SK-N-MC (cell line): ENCODE data around the gene AK4.

ENCODE experiments used
- DNase-seq: peaks from one replicate; pipeline ENCODE4 v3.0.0-alpha.2; 2011; ENCODE audit warnings: low read depth, low spot score
- H3K27ac ChIP-seq: fragments of 200-600 bp; sonication (generic); 2 replicates; pipeline ENCODE4 v1.5.1; 2016; ENCODE audit warnings: mixed run types
- H3K36me3 ChIP-seq: fragments of 200-600 bp; sonication (generic); 2 replicates; pipeline ENCODE4 v1.6.1; 2017; ENCODE audit warnings: antibody characterized with exemption, low read length, mixed read lengths; ENCODE audit not compliant: insufficient read depth
- H3K4me3 ChIP-seq: fragments of 200-600 bp; sonication (generic); 2 replicates; pipeline ENCODE4 v1.5.1; 2016
- H3K9ac ChIP-seq: fragments of 200-600 bp; sonication (generic); 2 replicates; pipeline ENCODE4 v1.8.0; 2017; ENCODE audit warnings: mixed run types, mixed read lengths; ENCODE audit not compliant: insufficient read length
- H3K9me3 ChIP-seq: fragments of 200-600 bp; sonication (generic); 2 replicates; pipeline ENCODE4 v1.6.1; 2017; ENCODE audit warnings: low read depth, mild to moderate bottlenecking, antibody characterized with exemption, low read length, moderate library complexity, mixed read lengths
- EZH2 ChIP-seq: fragments of 200-600 bp; sonication (generic); IDR thresholded peaks from one replicate; pipeline ENCODE4 v1.6.1; 2017; ENCODE audit warnings: antibody characterized with exemption
- FOXP2 ChIP-seq: optimal IDR thresholded peaks from 2 replicates; pipeline ENCODE3; 2011; ENCODE audit warnings: mild to moderate bottlenecking, moderate library complexity; ENCODE audit not compliant: insufficient read depth; ENCODE audit errors: extremely low read length, control extremely low read depth
- POLR2AphosphoS5 ChIP-seq: IDR thresholded peaks from 2 replicates; pipeline ENCODE4 v1.6.1; 2012; ENCODE audit warnings: mild to moderate bottlenecking, low read depth, low read length, borderline replicate concordance

The AK4 gene

GRCh38 chr1:65196926-65197325 lies 48.9 kb downstream of the AK4 start:
- DNase-seq = no peak
- Histone ChIP-seq H3K4me3 (no peak overlapping the region), H3K9me3 (no peaks in the 10 kb centered on the region), H3K9ac (no peak overlapping the region), H3K36me3 (no peaks in the 10 kb centered on the region; the same call in 1 of the 2 replicates), H3K27ac (no peak overlapping the region)
- TF ChIP-seq POLR2AphosphoS5 (no peak), FOXP2 (no peak), EZH2 (no peak)

DNA sequence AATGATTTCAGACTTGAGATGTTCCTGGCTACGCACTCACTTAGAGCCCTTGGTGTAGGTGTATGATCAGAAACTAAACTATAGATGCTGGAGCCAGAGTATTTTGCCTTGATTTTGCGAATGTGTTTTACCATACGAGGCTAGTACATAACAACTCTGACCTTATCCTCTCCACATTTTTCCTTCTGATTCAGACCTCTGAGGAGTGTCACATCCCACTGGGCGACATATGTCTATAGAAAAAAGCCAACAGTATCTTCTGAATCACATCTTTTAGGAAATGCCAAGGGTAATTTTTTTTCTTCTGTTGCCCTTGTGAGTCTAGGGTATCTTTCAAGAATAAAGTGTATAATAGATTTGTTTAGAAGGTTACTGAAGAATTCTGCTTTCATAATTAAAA lies 49.6 kb downstream of the AK4 start:
- no peak for DNase-seq
- no peak overlapping the region for H3K4me3 ChIP-seq
- TF ChIP-seq EZH2 = no peak
- no peak for TF ChIP-seq FOXP2
- no peak for TF ChIP-seq POLR2AphosphoS5
- no peaks in the 10 kb centered on the region; the same call in 1 of the 2 replicates for H3K36me3 ChIP-seq
- no peaks in the 10 kb centered on the region for H3K9me3 ChIP-seq
- H3K9ac ChIP-seq = no peak overlapping the region
- no peak overlapping the region for H3K27ac ChIP-seq

- H3K36me3 ChIP-seq = no peaks in the 10 kb centered on the region; the same call in 1 of the 2 replicates
- no peak for DNase-seq
- no peaks in the 10 kb centered on the region for H3K9me3 ChIP-seq
- TF ChIP-seq POLR2AphosphoS5 (no peak), EZH2 (no peak), FOXP2 (no peak)
- no peak overlapping the region for H3K9ac ChIP-seq
- no peak overlapping the region for H3K27ac ChIP-seq
- H3K4me3 ChIP-seq = no peak overlapping the region
These were observed 50.1 kb downstream of the AK4 start for GRCh38 chr1:65198096-65198495.

- DNase-seq = no peak
- Histone ChIP-seq H3K9me3 (no peaks in the 10 kb centered on the region), H3K27ac (no peak overlapping the region), H3K9ac (no peak overlapping the region), H3K36me3 (no peaks in the 10 kb centered on the region; the same call in 1 of the 2 replicates), H3K4me3 (no peak overlapping the region)
- TF ChIP-seq POLR2AphosphoS5 (no peak), EZH2 (no peak), FOXP2 (no peak)
These were observed 52.4 kb downstream of the AK4 start for GRCh38 chr1:65200411-65200810.

DNA sequence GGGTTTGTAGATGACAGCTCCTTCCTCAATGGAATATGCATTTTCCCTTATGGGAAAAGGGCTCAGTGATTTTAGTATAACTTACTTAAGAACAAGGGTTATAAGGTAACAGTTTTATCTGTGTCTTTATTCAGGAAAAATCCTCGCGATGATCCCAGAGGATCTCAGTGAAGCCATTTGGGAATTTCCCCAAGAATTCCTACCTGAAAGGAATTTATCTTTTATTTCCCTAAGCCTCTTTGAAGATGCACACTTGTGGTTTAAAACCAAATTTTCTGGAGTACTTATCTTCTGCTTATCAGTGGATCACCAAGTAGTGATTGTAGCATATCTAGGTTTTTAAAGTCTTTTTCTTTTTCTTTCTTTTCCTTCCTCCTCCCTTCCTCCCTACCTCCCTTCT lies 58.8 kb downstream of the AK4 start:
- no peak overlapping the region for H3K9ac ChIP-seq
- no peak for DNase-seq
- no peak for TF ChIP-seq POLR2AphosphoS5
- no peak for TF ChIP-seq FOXP2
- TF ChIP-seq EZH2 = no peak
- H3K27ac ChIP-seq = no peak overlapping the region
- H3K9me3 ChIP-seq = no peaks in the 10 kb centered on the region; the same call in 1 of the 2 replicates
- H3K36me3 ChIP-seq = no peaks in the 10 kb centered on the region
- H3K4me3 ChIP-seq = no peak overlapping the region

GRCh38 chr1:65207317-65207716 lies 59.3 kb downstream of the AK4 start:
- Histone ChIP-seq H3K27ac (no peak overlapping the region), H3K36me3 (no peaks in the 10 kb centered on the region), H3K9me3 (no peaks in the 10 kb centered on the region; the same call in 1 of the 2 replicates), H3K9ac (no peak overlapping the region), H3K4me3 (no peak overlapping the region)
- TF ChIP-seq FOXP2 = no peak
- no peak for TF ChIP-seq POLR2AphosphoS5
- no peak for TF ChIP-seq EZH2
- no peak for DNase-seq

GRCh38 chr1:65208563-65208973 lies 60.6 kb downstream of the AK4 start:
- Histone ChIP-seq H3K36me3 (no peaks in the 10 kb centered on the region), H3K9ac (no peak overlapping the region), H3K27ac (no peak overlapping the region), H3K9me3 (no peaks in the 10 kb centered on the region; the same call in 1 of the 2 replicates), H3K4me3 (no peak overlapping the region)
- no peak for TF ChIP-seq POLR2AphosphoS5
- TF ChIP-seq EZH2 = no peak
- no peak for TF ChIP-seq FOXP2
- no peak for DNase-seq

DNA sequence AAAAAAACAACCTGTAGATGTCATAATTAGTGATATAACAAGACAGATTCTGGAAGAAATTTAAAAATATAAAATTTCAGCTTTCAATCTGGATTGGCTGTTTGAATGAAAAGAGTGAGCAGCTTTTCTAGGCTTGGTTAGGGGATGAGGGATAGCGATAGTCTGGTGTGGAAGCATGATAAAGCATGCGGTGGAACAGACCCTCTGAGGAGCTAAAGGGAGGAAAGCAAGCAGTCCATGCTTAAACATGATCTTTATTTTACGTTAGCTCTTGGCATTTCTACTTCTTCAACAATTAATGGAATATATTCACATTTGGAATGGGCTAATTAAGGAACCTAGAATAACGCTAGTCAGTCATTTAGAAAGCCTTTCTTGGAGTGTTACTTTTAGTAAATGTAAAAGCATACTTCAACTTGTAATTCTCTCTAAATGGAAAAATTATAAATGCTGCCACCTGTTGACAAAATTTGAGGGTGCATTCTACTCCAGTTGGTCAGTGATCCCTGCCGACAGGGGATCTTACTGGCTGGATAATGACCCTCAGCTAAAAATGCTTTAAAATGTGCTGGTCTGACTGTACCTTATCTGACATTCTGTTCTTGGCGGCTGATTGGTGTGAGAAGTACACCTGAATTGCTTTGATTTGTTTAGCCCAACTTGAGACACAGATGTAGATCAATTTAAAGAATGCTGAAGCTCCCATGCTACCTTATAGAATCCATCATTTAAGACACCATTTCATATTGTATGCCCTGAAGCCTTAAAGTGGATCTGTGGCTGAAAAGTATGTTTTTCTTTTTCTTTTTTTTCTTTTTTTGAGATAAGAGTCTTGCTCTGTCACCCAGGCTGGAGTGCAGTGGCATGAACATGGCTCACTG lies 61.2 kb downstream of the AK4 start:
- no peaks in the 10 kb centered on the region for H3K36me3 ChIP-seq
- TF ChIP-seq POLR2AphosphoS5 = no peak
- TF ChIP-seq EZH2 = no peak
- TF ChIP-seq FOXP2 = no peak
- no peak for DNase-seq
- no peak overlapping the region for H3K4me3 ChIP-seq
- no peaks in the 10 kb centered on the region; the same call in 1 of the 2 replicates for H3K9me3 ChIP-seq
- H3K9ac ChIP-seq = no peak overlapping the region
- H3K27ac ChIP-seq = no peak overlapping the region

DNA sequence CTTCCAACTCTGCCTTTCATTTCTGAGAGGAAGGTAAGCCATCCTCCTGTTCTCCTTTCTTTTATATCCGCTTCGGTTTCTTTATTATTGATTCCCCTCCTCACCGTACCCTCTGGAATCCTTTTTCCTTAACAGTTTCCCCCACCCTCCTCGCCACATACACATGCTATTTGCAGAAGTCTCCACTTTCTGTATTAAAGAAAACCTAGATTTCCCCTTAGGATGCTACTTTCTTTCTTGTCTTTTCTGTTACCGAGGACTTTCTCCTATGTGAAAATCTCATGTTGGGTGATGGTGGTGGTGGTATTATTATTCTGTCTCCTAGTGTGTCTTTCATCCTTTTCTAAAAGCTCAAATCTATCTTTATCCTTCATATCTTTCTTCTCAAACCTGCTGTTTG lies 62.3 kb downstream of the AK4 start:
- Histone ChIP-seq H3K9me3 (no peaks in the 10 kb centered on the region; the same call in 1 of the 2 replicates), H3K27ac (no peak overlapping the region), H3K36me3 (no peaks in the 10 kb centered on the region), H3K9ac (no peak overlapping the region), H3K4me3 (no peak overlapping the region)
- DNase-seq = no peak
- TF ChIP-seq EZH2 (no peak), POLR2AphosphoS5 (no peak), FOXP2 (no peak)
